SK-N-SH treated with all-trans-retinoic acid at 6 μM for 48 hours (cell line): Measurements from ENCODE around the gene LEPR.
A peak's percentile ranks its signal among the peaks of the same experiment; 100 is the strongest.

Experiments used
- ATAC-seq: fragments of 200-7000 bp; cut with Tn5 transposase; 3 replicates; pipeline ENCODE4 v1.9.1; 2020; ENCODE audit warnings: mild to moderate bottlenecking, moderate library complexity
- ARNTL ChIP-seq: fragments of 450-650 bp; formaldehyde crosslinking; IDR thresholded peaks from 2 replicates; pipeline ENCODE4 v1.5.0; 2020; ENCODE audit warnings: low read depth, mild to moderate bottlenecking, moderate library complexity, borderline replicate concordance
- BACH2 ChIP-seq: fragments of 250-450 bp; sonication (Bioruptor Pico); IDR thresholded peaks from 2 replicates; pipeline ENCODE4 v1.9.0; 2021; ENCODE audit warnings: mild to moderate bottlenecking, borderline replicate concordance
- ESRRG ChIP-seq: fragments of 250-450 bp; sonication (Bioruptor Pico); IDR thresholded peaks from 2 replicates; pipeline ENCODE4 v1.6.1; 2021; ENCODE audit warnings: mild to moderate bottlenecking
- GLIS3 ChIP-seq: fragments of 250-450 bp; sonication (Bioruptor Pico); IDR thresholded peaks from 2 replicates; pipeline ENCODE4 v1.5.0; 2020; ENCODE audit warnings: mild to moderate bottlenecking, moderate library complexity
- ISL1 ChIP-seq: fragments of 250-450 bp; sonication (Bioruptor Pico); IDR thresholded peaks from 2 replicates; pipeline ENCODE4 v2.1.2; 2022; ENCODE audit warnings: mild to moderate bottlenecking, moderate library complexity
- OSR1 ChIP-seq: fragments of 250-450 bp; sonication (Bioruptor Pico); IDR thresholded peaks from 2 replicates; pipeline ENCODE4 v1.8.0; 2022; ENCODE audit warnings: moderate library complexity, mild to moderate bottlenecking, inconsistent platforms
- RARB ChIP-seq: fragments of 250-450 bp; sonication (Bioruptor Pico); IDR thresholded peaks from 2 replicates; pipeline ENCODE4 v1.8.0; 2021; ENCODE audit warnings: mild to moderate bottlenecking, moderate library complexity
- SNAI2 ChIP-seq: fragments of 250-450 bp; sonication (Bioruptor Pico); IDR thresholded peaks from 2 replicates; pipeline ENCODE4 v1.5.0; 2020; ENCODE audit warnings: mild to moderate bottlenecking, moderate library complexity
- TCF4 ChIP-seq: fragments of 250-450 bp; sonication (Bioruptor Pico); IDR thresholded peaks from 2 replicates; pipeline ENCODE4 v1.8.0; 2021; ENCODE audit warnings: mild to moderate bottlenecking, moderate library complexity, borderline replicate concordance
- TOX ChIP-seq: fragments of 250-450 bp; sonication (Bioruptor Pico); IDR thresholded peaks from 2 replicates; pipeline ENCODE4 v1.8.0; 2021; ENCODE audit warnings: mild to moderate bottlenecking, moderate library complexity, borderline replicate concordance
- ZC3H10 ChIP-seq: fragments of 250-450 bp; sonication (Bioruptor Pico); IDR thresholded peaks from 2 replicates; pipeline ENCODE4 v1.5.1; 2021; ENCODE audit warnings: mild to moderate bottlenecking, moderate library complexity
- ZFP3 ChIP-seq: fragments of 250-450 bp; sonication (Bioruptor Pico); IDR thresholded peaks from 2 replicates; pipeline ENCODE4 v1.5.0; 2020; ENCODE audit warnings: mild to moderate bottlenecking, moderate library complexity
- ZFP30 ChIP-seq: fragments of 450-650 bp; formaldehyde crosslinking; IDR thresholded peaks from 2 replicates; pipeline ENCODE4 v1.5.0; 2022; ENCODE audit warnings: mild to moderate bottlenecking, moderate library complexity
- ZNF565 ChIP-seq: fragments of 450-650 bp; formaldehyde crosslinking; conservative IDR thresholded peaks from 2 replicates; pipeline ENCODE4 v1.5.0; 2020; ENCODE audit warnings: low read depth, mild to moderate bottlenecking, moderate library complexity
- ZNF70 ChIP-seq: fragments of 450-650 bp; formaldehyde crosslinking; IDR thresholded peaks from 2 replicates; pipeline ENCODE4 v1.5.0; 2020; ENCODE audit warnings: mild to moderate bottlenecking, moderate library complexity
- TF ChIP-seq, protein P1 (sequence below): fragments of 250-450 bp; sonication (Bioruptor Pico); IDR thresholded peaks from 2 replicates; pipeline ENCODE4 v1.8.0; 2021; ENCODE audit warnings: low read depth, mild to moderate bottlenecking, moderate library complexity, borderline replicate concordance
- TF ChIP-seq, protein P2 (sequence below): fragments of 250-450 bp; sonication (Bioruptor Pico); IDR thresholded peaks from 2 replicates; pipeline ENCODE4 v1.5.1; 2021; ENCODE audit warnings: mild to moderate bottlenecking, moderate library complexity
- TF ChIP-seq, protein P3 (sequence below): fragments of 250-450 bp; sonication (Bioruptor Pico); IDR thresholded peaks from 2 replicates; pipeline ENCODE4 v1.5.0; 2020; ENCODE audit warnings: mild to moderate bottlenecking, moderate library complexity
- TF ChIP-seq, protein P4 (sequence below): fragments of 250-450 bp; sonication (Bioruptor Pico); IDR thresholded peaks from 2 replicates; pipeline ENCODE4 v1.5.1; 2020; ENCODE audit warnings: low read depth, mild to moderate bottlenecking, moderate library complexity
- TF ChIP-seq, protein P5 (sequence below): fragments of 250-450 bp; sonication (Bioruptor Pico); IDR thresholded peaks from 2 replicates; pipeline ENCODE4 v1.8.0; 2020; ENCODE audit warnings: mild to moderate bottlenecking, moderate library complexity, borderline replicate concordance

LEPR gene

DNA sequence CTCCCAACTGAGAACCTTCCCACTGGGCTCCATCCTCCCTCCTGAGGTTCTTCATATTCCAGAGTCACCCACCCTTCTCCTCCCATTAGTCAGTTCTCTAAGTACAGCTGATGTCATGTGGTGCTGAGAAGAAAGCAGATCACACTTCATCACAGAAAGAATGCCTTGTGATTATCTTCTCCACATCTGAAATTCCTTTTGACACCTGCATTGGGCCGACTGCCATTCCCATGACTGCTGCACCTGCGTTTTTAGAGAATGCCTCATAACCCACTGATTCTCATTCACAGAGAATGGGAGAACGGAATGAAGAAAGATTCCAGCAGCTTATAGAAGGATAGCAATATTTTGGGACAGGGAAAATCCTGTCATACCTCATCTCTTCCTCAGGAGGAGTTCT is 14.3 kb downstream of the LEPR start:
- ATAC-seq, result no peak
- TF ChIP-seq ZFP30 (CRISPR knock-in tag) (no peak), SNAI2 (CRISPR knock-in tag) (no peak)
- TF ChIP-seq, protein P1, sequence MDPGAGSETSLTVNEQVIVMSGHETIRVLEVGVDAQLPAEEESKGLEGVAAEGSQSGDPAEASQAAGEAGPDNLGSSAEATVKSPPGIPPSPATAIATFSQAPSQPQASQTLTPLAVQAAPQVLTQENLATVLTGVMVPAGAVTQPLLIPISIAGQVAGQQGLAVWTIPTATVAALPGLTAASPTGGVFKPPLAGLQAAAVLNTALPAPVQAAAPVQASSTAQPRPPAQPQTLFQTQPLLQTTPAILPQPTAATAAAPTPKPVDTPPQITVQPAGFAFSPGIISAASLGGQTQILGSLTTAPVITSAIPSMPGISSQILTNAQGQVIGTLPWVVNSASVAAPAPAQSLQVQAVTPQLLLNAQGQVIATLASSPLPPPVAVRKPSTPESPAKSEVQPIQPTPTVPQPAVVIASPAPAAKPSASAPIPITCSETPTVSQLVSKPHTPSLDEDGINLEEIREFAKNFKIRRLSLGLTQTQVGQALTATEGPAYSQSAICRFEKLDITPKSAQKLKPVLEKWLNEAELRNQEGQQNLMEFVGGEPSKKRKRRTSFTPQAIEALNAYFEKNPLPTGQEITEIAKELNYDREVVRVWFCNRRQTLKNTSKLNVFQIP (CRISPR knock-in tag), result no peak
- TF ChIP-seq, all 23 proteins: peak for 0

DNA sequence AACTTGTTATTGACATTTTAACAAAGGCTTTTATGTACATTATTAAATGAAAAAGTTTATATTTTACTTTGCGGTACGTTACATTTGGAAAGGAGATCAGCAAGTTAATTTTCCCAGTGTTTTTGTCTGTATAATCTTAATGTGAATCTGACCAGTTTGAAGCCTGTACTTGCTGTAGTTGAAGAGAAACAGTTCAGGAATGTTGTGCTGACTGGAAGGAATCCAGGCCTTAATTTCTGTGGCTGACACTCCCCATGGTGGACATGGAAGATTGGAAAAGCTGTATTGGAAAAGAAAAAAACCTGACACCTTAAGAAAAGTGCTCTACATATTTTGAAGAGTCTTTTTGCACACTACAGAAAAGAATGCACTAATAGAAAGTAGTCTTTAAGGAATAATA is 15.5 kb downstream of the LEPR start:
- ATAC-seq, result peak; percentile 75
- TF ChIP-seq, protein P2, sequence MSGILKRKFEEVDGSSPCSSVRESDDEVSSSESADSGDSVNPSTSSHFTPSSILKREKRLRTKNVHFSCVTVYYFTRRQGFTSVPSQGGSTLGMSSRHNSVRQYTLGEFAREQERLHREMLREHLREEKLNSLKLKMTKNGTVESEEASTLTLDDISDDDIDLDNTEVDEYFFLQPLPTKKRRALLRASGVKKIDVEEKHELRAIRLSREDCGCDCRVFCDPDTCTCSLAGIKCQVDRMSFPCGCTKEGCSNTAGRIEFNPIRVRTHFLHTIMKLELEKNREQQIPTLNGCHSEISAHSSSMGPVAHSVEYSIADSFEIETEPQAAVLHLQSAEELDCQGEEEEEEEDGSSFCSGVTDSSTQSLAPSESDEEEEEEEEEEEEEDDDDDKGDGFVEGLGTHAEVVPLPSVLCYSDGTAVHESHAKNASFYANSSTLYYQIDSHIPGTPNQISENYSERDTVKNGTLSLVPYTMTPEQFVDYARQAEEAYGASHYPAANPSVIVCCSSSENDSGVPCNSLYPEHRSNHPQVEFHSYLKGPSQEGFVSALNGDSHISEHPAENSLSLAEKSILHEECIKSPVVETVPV (CRISPR knock-in tag), result no peak
- peak; percentile 65 for TF ChIP-seq ISL1 (CRISPR knock-in tag)

DNA sequence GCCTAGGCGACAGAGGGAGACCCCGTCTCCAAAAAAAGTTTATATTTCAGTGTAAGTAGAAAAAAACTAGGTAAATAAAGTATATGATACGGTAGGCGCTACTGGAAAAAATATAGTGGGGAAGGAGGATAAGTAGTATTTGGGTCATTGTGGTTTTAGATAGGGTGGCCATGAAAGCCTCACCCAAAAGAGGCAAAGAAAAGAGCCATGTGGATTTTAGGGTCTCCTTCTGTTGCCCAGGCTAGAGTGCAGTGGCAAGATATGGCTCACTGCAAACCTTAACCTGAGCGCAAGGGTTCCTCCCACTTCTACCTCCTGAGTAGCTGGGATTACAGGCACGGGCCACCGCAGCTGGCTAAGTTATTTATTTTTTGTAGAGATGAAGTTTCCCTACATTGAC is 17.1 kb downstream of the LEPR start:
- TF ChIP-seq ZNF565 (CRISPR knock-in tag) (no peak), ESRRG (no peak), ARNTL (CRISPR knock-in tag) (no peak)
- ATAC-seq, result no peak

DNA sequence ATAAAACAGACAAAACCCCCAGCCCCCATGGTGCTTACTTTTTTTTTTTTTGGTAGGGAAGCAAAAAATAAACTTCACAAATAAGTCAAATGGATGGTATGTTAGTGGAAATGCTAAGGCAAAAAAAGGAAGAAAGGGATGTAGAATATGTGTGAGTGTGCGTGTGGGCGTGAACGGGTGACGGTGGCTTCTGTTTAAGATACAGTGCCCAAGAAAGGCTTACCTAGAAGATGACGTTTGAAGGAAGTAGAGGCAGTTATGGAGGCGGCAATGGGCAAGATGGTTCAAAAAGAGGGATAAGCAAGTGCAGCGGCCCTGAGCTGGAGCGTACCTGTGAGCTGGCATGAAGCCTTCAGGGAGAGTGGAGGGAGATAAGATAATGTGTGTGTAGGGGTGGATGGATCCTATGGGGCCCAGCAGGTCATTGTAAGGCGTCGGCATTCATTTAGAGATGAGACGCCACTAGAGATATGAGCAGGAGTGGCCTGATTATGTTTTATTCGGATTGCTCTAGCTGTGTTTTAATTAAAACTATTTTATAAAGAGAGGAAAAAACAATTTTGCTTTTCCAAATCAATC is 19.9 kb downstream of the LEPR start:
- no peak for ATAC-seq

More for the DNA sequence above, 19.9 kb downstream of the LEPR start:
- TF ChIP-seq GLIS3 (CRISPR knock-in tag), result no peak
- TF ChIP-seq, protein P2 (CRISPR knock-in tag), result no peak
- no peak for TF ChIP-seq SNAI2 (CRISPR knock-in tag)
- TF ChIP-seq ZFP3, result no peak
- no peak for TF ChIP-seq ZFP30 (CRISPR knock-in tag)
- no peak for TF ChIP-seq RARB (CRISPR knock-in tag)
- TF ChIP-seq ZNF565 (CRISPR knock-in tag), result no peak
- TF ChIP-seq ZNF70 (CRISPR knock-in tag), result no peak
- TF ChIP-seq TOX (CRISPR knock-in tag), result no peak
- TF ChIP-seq, protein P1 (CRISPR knock-in tag), result no peak
- no peak for TF ChIP-seq OSR1 (CRISPR knock-in tag)
- TF ChIP-seq ZC3H10 (CRISPR knock-in tag), result no peak
- TF ChIP-seq, protein P3, sequence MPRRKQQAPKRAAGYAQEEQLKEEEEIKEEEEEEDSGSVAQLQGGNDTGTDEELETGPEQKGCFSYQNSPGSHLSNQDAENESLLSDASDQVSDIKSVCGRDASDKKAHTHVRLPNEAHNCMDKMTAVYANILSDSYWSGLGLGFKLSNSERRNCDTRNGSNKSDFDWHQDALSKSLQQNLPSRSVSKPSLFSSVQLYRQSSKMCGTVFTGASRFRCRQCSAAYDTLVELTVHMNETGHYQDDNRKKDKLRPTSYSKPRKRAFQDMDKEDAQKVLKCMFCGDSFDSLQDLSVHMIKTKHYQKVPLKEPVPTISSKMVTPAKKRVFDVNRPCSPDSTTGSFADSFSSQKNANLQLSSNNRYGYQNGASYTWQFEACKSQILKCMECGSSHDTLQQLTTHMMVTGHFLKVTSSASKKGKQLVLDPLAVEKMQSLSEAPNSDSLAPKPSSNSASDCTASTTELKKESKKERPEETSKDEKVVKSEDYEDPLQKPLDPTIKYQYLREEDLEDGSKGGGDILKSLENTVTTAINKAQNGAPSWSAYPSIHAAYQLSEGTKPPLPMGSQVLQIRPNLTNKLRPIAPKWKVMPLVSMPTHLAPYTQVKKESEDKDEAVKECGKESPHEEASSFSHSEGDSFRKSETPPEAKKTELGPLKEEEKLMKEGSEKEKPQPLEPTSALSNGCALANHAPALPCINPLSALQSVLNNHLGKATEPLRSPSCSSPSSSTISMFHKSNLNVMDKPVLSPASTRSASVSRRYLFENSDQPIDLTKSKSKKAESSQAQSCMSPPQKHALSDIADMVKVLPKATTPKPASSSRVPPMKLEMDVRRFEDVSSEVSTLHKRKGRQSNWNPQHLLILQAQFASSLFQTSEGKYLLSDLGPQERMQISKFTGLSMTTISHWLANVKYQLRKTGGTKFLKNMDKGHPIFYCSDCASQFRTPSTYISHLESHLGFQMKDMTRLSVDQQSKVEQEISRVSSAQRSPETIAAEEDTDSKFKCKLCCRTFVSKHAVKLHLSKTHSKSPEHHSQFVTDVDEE (CRISPR knock-in tag), result no peak
- TF ChIP-seq, protein P4, sequence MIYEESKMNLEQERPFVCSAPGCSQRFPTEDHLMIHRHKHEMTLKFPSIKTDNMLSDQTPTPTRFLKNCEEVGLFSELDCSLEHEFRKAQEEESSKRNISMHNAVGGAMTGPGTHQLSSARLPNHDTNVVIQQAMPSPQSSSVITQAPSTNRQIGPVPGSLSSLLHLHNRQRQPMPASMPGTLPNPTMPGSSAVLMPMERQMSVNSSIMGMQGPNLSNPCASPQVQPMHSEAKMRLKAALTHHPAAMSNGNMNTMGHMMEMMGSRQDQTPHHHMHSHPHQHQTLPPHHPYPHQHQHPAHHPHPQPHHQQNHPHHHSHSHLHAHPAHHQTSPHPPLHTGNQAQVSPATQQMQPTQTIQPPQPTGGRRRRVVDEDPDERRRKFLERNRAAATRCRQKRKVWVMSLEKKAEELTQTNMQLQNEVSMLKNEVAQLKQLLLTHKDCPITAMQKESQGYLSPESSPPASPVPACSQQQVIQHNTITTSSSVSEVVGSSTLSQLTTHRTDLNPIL, result no peak
- TF ChIP-seq BACH2 (CRISPR knock-in tag), result no peak
- no peak for TF ChIP-seq ARNTL (CRISPR knock-in tag)
- TF ChIP-seq, protein P5, sequence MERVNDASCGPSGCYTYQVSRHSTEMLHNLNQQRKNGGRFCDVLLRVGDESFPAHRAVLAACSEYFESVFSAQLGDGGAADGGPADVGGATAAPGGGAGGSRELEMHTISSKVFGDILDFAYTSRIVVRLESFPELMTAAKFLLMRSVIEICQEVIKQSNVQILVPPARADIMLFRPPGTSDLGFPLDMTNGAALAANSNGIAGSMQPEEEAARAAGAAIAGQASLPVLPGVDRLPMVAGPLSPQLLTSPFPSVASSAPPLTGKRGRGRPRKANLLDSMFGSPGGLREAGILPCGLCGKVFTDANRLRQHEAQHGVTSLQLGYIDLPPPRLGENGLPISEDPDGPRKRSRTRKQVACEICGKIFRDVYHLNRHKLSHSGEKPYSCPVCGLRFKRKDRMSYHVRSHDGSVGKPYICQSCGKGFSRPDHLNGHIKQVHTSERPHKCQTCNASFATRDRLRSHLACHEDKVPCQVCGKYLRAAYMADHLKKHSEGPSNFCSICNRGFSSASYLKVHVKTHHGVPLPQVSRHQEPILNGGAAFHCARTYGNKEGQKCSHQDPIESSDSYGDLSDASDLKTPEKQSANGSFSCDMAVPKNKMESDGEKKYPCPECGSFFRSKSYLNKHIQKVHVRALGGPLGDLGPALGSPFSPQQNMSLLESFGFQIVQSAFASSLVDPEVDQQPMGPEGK (CRISPR knock-in tag), result no peak
- no peak for TF ChIP-seq TCF4 (CRISPR knock-in tag)
- TF ChIP-seq, all 23 proteins: peak for 0
